ENCODE results near the gene CNP. TPM values are rescaled to one million over a fixed set of nuclear protein-coding genes. Genes with fewer than 3 reads are reported as not detected.

Gene CNP
- total and polyA plus RNA-seq, 3 donors from 2014 or later, result 40.8 to 89.7 (median 74.3) TPM

DNA sequence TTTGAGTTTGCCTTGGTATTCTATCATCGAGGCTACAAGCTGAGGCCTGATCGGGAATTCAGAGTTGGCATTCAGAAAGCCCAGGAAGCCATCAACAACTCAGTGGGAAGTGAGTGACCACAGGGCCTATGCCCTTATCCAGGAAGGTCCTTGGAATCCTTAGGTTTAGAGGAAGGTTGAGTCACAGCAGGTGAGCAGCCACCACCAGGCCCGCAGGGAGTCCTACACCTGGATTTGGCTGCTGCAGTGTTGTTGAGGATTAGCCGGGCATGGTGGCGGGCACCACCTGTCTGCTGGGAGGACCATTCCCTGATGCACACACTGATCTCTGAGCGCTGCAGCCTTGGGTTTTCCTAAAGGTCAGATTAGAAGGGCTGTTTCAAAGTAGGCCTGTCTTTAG lies 31.0 kb upstream of the CNP start:
- 93 to 98% methylated on average over 5 to 6 of the region's 6 CpGs for WGBS, 2 donors
- intact Hi-C loops (cut with DNase I; ENCODE audit: low total_unique reads), result no loop called here
- H3K27me3 ChIP-seq, result no peaks in the 10 kb centered on the region
- no peak overlapping the region for H3K27ac ChIP-seq
- H3K36me3 ChIP-seq (ENCODE audit: low read depth, missing control alignments), result no peaks in the 10 kb centered on the region
- H3K4me1 ChIP-seq, result no peaks in the 10 kb centered on the region
- TF ChIP-seq, protein P1, sequence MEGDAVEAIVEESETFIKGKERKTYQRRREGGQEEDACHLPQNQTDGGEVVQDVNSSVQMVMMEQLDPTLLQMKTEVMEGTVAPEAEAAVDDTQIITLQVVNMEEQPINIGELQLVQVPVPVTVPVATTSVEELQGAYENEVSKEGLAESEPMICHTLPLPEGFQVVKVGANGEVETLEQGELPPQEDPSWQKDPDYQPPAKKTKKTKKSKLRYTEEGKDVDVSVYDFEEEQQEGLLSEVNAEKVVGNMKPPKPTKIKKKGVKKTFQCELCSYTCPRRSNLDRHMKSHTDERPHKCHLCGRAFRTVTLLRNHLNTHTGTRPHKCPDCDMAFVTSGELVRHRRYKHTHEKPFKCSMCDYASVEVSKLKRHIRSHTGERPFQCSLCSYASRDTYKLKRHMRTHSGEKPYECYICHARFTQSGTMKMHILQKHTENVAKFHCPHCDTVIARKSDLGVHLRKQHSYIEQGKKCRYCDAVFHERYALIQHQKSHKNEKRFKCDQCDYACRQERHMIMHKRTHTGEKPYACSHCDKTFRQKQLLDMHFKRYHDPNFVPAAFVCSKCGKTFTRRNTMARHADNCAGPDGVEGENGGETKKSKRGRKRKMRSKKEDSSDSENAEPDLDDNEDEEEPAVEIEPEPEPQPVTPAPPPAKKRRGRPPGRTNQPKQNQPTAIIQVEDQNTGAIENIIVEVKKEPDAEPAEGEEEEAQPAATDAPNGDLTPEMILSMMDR (IDR thresholded peaks at IDR 0.05), result no peak
- no peak for TF ChIP-seq POLR2A (IDR thresholded peaks at IDR 0.05)
- no peak for DNase-seq
- H3K9me3 ChIP-seq, result no peaks in the 10 kb centered on the region
- no peak overlapping the region for H3K4me3 ChIP-seq

- intact Hi-C loops (cut with DNase I; ENCODE audit: low total_unique reads), result no loop called here
- TF ChIP-seq, protein P1 (IDR thresholded peaks at IDR 0.05), result no peak
- TF ChIP-seq POLR2A (IDR thresholded peaks at IDR 0.05), result no peak
- DNase-seq, result peak; percentile 33
- no peaks in the 10 kb centered on the region for H3K4me1 ChIP-seq
- no peak overlapping the region for H3K27ac ChIP-seq
- no peaks in the 10 kb centered on the region for H3K9me3 ChIP-seq
- 80 to 87% methylated on average over 12 to 19 of the region's 19 CpGs for WGBS, 2 donors
- no peak overlapping the region for H3K4me3 ChIP-seq
- H3K36me3 ChIP-seq (ENCODE audit: low read depth, missing control alignments), result no peaks in the 10 kb centered on the region
- no peaks in the 10 kb centered on the region for H3K27me3 ChIP-seq
Measured at GRCh38 chr17:41937970-41938954, 28.3 kb upstream of the CNP start.

- Histone ChIP-seq H3K4me3 (no peak overlapping the region), H3K27me3 (no peaks in the 10 kb centered on the region), H3K27ac (no peak overlapping the region), H3K36me3 (ENCODE audit: low read depth, missing control alignments) (no peaks in the 10 kb centered on the region), H3K4me1 (no peaks in the 10 kb centered on the region), H3K9me3 (no peaks in the 10 kb centered on the region)
- intact Hi-C loops (cut with DNase I; ENCODE audit: low total_unique reads), result no loop called here
- 88 to 97% methylated on average over 4 of the region's 4 CpGs for WGBS, 2 donors
- TF ChIP-seq, protein P1 (IDR thresholded peaks at IDR 0.05), result no peak
- TF ChIP-seq POLR2A (IDR thresholded peaks at IDR 0.05), result no peak
- no peak for DNase-seq
Measured at GRCh38 chr17:41939044-41939692, 27.4 kb upstream of the CNP start.

DNA sequence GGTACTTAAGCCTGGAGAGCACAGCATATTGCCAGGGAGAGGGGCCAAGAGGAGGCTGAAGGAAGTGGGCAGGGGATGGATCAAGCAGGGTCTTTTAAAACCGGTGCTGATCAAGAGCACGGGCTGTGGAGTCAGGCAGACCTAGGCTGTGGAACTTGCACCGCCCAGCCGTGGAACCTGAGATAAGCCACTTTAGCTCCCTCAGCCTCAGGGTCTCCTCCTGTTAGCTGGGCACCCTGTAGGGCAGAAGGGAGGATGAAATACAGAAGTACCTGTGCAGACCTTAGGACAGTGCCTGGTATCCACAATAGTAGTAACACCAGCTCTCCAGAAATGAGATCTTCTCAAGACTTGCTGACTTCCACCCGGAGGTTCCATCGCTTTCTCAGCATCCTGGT lies 26.9 kb upstream of the CNP start:
- DNase-seq, result no peak
- Histone ChIP-seq H3K9me3 (no peaks in the 10 kb centered on the region), H3K27ac (no peak overlapping the region), H3K4me1 (no peaks in the 10 kb centered on the region), H3K27me3 (no peaks in the 10 kb centered on the region), H3K4me3 (no peak overlapping the region), H3K36me3 (ENCODE audit: low read depth, missing control alignments) (no peaks in the 10 kb centered on the region)
- intact Hi-C loops (cut with DNase I; ENCODE audit: low total_unique reads), result no loop called here
- WGBS, 2 donors, result 93 to 95% methylated on average over 6 of the region's 6 CpGs
- TF ChIP-seq, protein P1 (IDR thresholded peaks at IDR 0.05), result no peak
- no peak for TF ChIP-seq POLR2A (IDR thresholded peaks at IDR 0.05)
